A375 (cell line): ENCODE results near the gene ZNF324. TPM values are rescaled to one million over a fixed set of nuclear protein-coding genes. Genes with fewer than 3 reads are reported as not detected.

Experiments
- small RNA-seq: library from RNA; depleted of rRNA; stranded (forward); fragments of <200 nt; gene quantifications from one replicate; pipeline ENCODE3, GENCODE V24; 2014
- total RNA-seq: library from RNA; depleted of rRNA; stranded (reverse); fragments of >200 nt; shearing (Covaris generic); gene quantifications from 2 replicates; pipeline ENCODE4 v1.2.3, GENCODE V29; 2014; rRNA removed

Gene ZNF324
- total RNA-seq, result 9.8 and 13.7 TPM in 2 replicates

DNA sequence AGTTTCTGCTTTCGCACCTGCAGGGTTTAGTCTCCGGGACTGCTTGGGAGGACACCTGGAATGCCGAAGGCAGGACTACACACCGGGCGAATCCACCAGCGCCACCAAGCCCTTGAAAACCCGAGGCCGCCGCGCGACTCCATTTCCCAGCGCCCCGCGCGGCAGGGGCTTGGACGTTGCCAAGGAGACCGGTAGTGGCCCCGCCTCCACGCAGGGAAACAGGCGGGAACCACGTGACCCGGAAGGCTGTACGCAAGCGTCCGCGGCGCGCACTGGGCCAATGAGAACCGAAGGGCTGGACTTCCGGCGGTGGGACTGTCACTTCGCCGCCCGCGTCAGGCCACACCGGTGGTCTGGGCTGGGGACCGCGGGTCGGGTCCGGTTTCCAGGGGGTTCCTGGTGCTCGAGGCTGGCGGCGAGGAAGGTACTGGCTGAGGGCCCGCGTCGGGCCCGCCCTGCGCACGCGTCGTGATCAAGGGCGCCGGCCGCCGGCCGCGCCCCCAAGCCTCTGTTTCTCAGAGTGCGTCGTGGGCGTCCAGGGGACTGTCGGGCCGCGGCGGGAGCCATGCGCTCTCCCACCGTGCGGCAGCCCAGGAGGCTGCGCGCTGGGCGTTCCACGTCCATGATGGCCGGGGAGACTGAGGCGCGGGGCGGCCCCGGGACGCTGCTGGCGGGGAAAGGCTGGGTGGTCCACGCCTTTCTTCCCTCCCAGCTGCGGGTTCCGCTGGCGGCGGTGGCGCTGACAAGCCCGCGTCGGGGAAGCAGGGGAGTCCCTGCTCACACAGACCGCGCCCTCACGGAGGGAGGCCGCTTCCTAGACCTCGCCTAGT is at the start of gene ZNF324:
Gene ZNF324 (plus strand): TSS at position 321 of the 830 bp plus-strand sequence. CDS start 2,106 bp downstream, outside the sequence.

DNA sequence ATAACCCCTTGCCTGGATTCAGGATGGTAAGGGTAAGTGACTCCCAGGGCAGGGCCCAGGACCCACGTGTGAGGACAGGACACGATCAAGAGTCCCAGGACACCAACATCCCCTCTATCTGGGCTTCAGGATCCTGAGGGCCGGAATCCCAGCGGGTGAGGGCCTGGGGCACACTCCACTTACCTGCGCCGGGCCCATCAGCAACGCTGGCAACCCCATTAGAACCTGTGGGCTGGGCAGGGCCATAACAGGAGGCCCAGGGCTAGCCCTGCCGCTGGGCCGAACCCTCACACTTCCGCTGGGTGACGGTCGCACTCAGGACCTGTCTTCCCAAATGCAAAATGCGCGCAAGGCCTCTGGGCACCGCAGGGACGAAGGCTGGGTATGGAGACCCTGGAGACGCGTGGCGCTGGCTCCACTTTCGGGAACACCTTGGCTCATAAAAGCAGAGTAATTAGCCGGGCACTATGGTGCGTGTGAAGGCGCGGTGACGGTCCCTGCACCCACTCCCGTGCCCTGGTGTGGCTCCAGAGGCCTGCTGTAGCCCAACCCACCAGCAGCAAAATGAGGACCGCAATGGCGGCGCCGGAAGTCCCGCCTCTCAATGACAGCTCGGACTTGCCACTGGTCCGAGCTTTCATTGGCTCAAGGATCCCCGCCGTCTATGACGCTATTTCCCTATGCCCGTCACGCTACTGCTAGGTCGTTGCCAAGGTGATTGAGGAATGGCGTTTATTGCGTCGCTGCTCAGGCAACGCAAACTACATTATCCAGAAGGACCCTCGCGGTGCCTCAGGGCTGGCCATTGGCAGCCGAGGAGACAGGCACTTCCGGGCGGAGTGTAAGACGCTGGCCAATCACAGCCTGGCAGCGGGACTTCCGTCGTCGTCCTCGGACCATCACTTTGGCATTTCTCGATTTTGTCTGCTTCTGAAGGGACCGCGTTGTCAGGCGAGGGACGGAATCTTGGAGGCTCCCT is 27.0 kb upstream of the ZNF324 start, which contains the start of gene ZNF132:
Gene ZNF132 (minus strand): TSS at position 578 of the 979 bp plus-strand sequence. CDS start 332 bp downstream, at position 246.

DNA sequence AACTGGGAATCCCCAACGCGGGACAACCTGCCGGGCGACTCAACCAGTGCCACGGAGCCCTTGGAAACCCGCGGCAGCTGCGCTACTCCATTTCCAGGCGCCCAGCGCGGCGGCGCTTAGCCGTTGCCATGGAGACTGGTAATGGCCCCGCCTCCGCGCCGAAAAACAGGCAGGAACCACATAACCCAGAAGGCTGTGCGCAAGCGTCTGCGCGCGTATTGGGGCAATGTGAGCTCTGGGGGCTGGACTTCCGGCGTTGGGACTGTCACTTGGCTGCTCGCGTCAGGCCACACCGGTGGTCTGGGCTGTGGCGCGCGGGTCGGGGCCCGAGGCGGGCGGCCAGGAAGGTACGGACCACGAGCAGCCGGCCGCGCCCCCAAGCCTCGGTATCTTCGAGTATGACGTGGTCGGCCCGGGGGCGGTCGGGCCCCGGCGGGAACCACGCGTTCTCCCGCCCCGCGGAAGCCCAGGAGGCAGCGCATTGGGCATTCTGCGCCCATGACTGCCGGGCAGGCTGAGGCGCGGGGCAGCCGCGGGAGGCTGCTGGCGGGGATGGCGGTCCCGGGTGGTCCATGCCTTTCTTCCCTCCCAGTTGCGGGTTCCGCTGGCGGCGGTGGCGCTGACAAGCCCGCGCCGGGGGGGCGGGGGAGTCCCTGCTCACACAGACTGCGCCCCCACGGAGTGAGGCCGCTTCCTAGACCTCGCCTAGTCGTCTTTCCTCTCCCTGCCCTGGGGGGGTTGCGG is 15.3 kb upstream of the ZNF324 start, which contains the start of gene ZNF324B:
Gene ZNF324B (plus strand): TSS at position 265 of the 744 bp plus-strand sequence. CDS start 2,080 bp downstream, outside the sequence.

DNA sequence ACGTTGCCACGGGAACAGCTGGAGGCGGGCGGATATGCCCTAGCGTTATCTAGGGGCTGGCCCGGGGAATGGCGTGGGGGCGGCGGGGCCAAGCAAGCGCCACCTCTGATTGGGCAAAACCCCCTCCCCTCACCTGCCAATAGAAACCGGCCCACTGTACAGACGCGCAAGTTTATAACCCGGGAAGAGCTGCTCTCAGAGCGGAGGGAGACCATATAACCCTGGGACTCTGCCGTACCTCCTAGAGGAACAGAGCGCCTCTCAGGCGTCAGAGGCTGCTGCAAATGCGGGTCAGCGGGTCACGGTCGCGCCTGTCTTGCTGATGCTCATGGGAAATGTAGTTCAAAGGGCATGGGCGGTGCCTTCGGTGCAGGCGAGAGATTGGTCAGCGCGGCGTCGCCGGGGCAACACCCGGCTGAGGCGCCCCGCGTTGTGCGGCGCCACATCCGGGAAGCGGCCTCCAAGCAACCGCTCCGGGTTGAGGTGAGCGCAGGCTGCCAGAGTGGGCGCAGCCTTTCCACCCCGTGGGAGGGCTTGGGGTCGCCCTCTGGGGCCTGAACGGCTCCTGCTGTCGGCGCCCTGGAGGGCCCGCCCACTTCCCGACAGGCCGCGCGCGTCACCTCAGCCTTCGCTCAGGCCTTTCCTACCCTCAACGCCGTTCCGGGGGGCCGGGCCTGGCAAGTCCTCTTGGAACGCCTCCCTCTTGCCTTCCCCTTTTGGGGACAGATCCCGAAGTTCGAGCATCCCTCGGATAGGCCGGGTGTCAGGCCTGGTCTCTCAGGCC is 9.0 kb downstream of the ZNF324 start, which contains the start of gene ZNF446:
Gene ZNF446 (plus strand): TSS at position 639 of the 784 bp plus-strand sequence. CDS start 867 bp downstream, outside the sequence.

DNA sequence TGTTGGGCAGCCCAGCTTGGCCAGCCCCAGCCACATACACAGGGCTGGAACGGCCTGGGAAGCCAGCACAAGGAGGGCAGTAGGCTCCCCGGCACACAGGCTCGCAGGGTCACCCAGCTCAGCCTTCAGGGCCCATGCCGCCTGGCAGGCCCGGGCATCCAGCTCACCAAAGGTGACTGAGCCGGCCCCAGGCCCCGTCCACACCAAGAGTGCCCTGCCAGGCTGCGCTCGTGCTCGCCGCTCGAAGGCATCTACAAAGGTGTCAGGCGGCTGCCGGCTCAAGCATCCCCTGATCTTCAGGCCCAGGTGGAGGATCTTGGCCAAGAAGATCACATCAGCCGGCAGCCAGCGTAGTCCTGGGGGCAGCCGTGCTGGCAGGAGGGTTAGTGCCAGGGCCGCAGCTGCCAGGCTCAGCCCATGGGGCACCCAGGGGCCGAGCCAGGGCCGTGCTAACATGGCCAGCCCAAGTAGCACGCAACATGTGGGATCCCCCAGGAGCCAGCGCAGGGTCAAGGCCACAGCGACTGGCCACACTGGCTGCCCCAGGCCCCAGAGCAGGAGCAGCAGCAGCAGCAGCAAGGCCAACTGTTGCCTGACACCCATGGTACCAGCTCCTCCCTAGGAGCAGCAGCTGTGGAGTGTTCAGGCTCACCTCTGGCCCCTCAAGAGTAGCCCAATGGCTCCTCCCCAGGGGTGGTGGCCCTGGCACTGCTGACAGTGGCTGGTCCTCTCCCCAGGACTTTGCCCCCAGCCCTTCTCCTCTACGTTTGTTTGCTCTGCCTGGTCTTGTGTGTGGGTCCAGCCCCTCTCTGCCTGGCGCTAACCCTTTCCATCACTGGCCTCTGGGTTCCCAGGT is 44.7 kb downstream of the ZNF324 start, which contains the start of gene SLC27A5:
Gene SLC27A5 (minus strand): TSS at position 640 of the 856 bp plus-strand sequence. CDS start 37 bp downstream, at position 603.

DNA sequence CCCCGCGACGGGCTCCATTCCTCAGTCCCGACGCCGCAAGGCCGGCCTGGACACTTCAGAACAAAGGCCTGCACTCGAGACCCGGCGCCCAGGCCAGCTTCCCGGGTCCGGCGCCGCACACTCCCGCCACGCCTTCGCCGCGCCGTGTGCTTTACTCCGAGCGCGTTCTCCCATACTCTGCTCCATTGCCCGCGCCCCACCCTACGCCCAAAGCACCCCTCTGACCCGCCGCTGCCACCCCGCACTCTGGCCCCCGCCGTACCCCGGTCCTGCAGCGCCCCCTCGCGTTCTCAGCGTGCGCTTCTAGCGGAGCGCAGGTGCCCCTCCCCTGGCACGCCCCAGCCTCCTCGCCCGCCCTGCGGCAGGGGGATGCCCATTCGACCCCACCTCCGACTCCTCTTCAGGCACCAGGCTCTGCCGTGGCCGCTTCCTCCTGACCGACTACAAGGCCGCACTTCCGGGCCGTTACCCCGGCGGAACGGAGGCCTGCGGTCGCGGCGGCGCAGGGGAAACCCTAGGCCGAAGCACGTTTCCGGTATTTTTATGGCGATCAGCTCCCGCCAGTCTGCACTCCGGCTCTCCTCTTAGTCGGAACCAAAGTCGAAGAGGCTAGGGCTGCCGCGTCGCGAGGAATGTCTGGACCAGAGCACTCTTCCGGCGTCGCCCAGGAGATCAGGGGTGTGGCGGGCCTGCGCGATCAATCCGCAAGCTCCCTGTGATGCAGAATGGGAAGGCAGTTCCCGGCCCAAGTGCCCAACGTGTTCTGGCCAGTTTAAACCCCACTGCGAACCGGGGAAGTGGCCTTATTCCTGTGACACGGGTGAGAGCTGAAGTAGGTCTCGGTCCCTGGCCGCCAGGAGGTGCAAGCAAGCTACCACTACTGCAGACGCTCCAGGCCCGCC is 52.7 kb downstream of the ZNF324 start, which contains the start of gene ZBTB45:
Gene ZBTB45 (minus strand): TSS at position 456 of the 902 bp plus-strand sequence. CDS start 2,137 bp downstream, outside the sequence.

Small RNA genes within 50 kb of the gene (small RNA-seq; reads per million reads assigned to genes)
- gene RN7SL693P (not detected), gene RNU6-1337P (not detected)

Other genes with a start within 250 kb of the ZNF324 start
- gene ZNF544, start 238.2 kb upstream of the ZNF324 start, total RNA-seq, result 59.9 and 84.8 TPM in 2 replicates
- gene ZNF8, start 188.1 kb upstream of the ZNF324 start, total RNA-seq, result 6.1 and 6.5 TPM in 2 replicates
- gene ERVK3-1, start 161.7 kb upstream of the ZNF324 start, total RNA-seq, result 96.2 and 96.7 TPM in 2 replicates
- 2.9 TPM in 2 replicates for gene ZSCAN22, start 140.1 kb upstream of the ZNF324 start, total RNA-seq
- gene A1BG, start 113.6 kb upstream of the ZNF324 start, total RNA-seq, result 13.4 and 31.9 TPM in 2 replicates
- 1.4 and 2.1 TPM in 2 replicates for gene ZNF497, start 104.3 kb upstream of the ZNF324 start, total RNA-seq
- gene ZNF837, start 86.0 kb upstream of the ZNF324 start, total RNA-seq, result 5.1 and 6.8 TPM in 2 replicates
- gene RPS5, start 79.8 kb upstream of the ZNF324 start, total RNA-seq, result 4,542 and 4,656 TPM in 2 replicates
- gene RNF225, start 71.4 kb upstream of the ZNF324 start, total RNA-seq, result 1.4 and 3.8 TPM in 2 replicates
- gene ZNF584, start 58.4 kb upstream of the ZNF324 start, total RNA-seq, result 14.3 and 21.4 TPM in 2 replicates
- 0.16 and 0.19 TPM in 2 replicates for gene ZNF132, start 26.9 kb upstream of the ZNF324 start, total RNA-seq
- gene ZNF324B, start 15.5 kb upstream of the ZNF324 start, total RNA-seq, result 11.7 and 14.8 TPM in 2 replicates
- gene ZNF446, start 9.3 kb downstream of the ZNF324 start, total RNA-seq, result 22.6 and 23.1 TPM in 2 replicates
- gene SLC27A5, start 44.9 kb downstream of the ZNF324 start, total RNA-seq, result 40.1 and 41.4 TPM in 2 replicates
- 13.1 and 15.4 TPM in 2 replicates for gene ZBTB45, start 52.7 kb downstream of the ZNF324 start, total RNA-seq
- gene TRIM28, start 77.0 kb downstream of the ZNF324 start, total RNA-seq, result 873 and 886 TPM in 2 replicates
- 361 and 379 TPM in 2 replicates for gene CHMP2A, start 88.0 kb downstream of the ZNF324 start, total RNA-seq
- 195 and 207 TPM in 2 replicates for gene UBE2M, start 91.5 kb downstream of the ZNF324 start, total RNA-seq
- 39.1 and 41.3 TPM in 2 replicates for gene MZF1, start 106.3 kb downstream of the ZNF324 start, total RNA-seq